Smooth muscle cell (in vitro differentiated cells): ENCODE data around the gene PFN2. TPM values are rescaled to one million over a fixed set of nuclear protein-coding genes. Genes with fewer than 3 reads are reported as not detected.
"Not testable (repeated sequence)": the region's sequence is repeated elsewhere in the genome, so short reads cannot be mapped to it uniquely, and the experiment has no call there.

Experiments
- DNase-seq: peaks from one replicate; lab custom pipeline; 2025; ENCODE audit not compliant: unreplicated experiment; lab: John Stamatoyannopoulos, UW
- H2AFZ ChIP-seq: fragments of 200-600 bp; sonication (generic); 2 replicates; pipeline ENCODE4 v1.6.0; 2016; ENCODE audit warnings: antibody characterized with exemption, low read depth, mild to moderate bottlenecking
- H3F3A ChIP-seq: fragments of 200-600 bp; sonication (generic); 2 replicates; pipeline ENCODE4 v1.6.0; 2017; ENCODE audit warnings: antibody characterized with exemption, low read depth
- H3K27ac ChIP-seq: fragments of 200-600 bp; sonication (generic); 2 replicates; pipeline ENCODE4 v1.5.1; 2016; ENCODE audit warnings: low read depth, mild to moderate bottlenecking
- H3K27me3 ChIP-seq: fragments of 200-600 bp; sonication (generic); 2 replicates; pipeline ENCODE4 v1.6.1; 2016; ENCODE audit warnings: low read depth, mild to moderate bottlenecking
- H3K36me3 ChIP-seq: fragments of 200-600 bp; sonication (generic); 2 replicates; pipeline ENCODE4 v1.5.1; 2016; ENCODE audit warnings: low read depth
- H3K4me1 ChIP-seq: fragments of 200-600 bp; sonication (generic); 2 replicates; pipeline ENCODE4 v1.5.1; 2016; ENCODE audit warnings: low read depth
- H3K4me2 ChIP-seq: fragments of 200-600 bp; sonication (generic); 2 replicates; pipeline ENCODE4 v1.6.0; 2016; ENCODE audit warnings: mild to moderate bottlenecking
- H3K4me3 ChIP-seq: fragments of 200-600 bp; sonication (generic); 2 replicates; pipeline ENCODE4 v1.5.1; 2016; ENCODE audit warnings: mild to moderate bottlenecking
- H3K79me2 ChIP-seq: fragments of 200-600 bp; sonication (generic); 2 replicates; pipeline ENCODE4 v1.6.0; 2016; ENCODE audit warnings: low read depth, mild to moderate bottlenecking
- H3K9ac ChIP-seq: fragments of 200-600 bp; sonication (generic); 2 replicates; pipeline ENCODE4 v1.6.0; 2016; ENCODE audit warnings: low read depth
- H3K9me3 ChIP-seq: fragments of 200-600 bp; sonication (generic); replicated peaks from 2 replicates; pipeline ENCODE4 v1.5.1; 2016; ENCODE audit warnings: low read depth
- H4K20me1 ChIP-seq: fragments of 200-600 bp; sonication (generic); 2 replicates; pipeline ENCODE4 v1.6.0; 2016; ENCODE audit warnings: low read depth
- WGBS: methylation state at CpG from one replicate; pipeline ENCODE4 v1.1.7; 2016; ENCODE audit warnings: low lambda C conversion rate; 5-methylcytosine and 5-hydroxymethylcytosine counted together
- polyA plus RNA-seq: library from polyadenylated mRNA; unstranded; fragments of >200 nt; fragmentation: Nextera tagmentation; extraction: Ambion mirVana; gene quantifications from 2 replicates; pipeline ENCODE4 v1.2.1, GENCODE V29; 2016
- total RNA-seq: library from RNA; depleted of rRNA; stranded (reverse); fragments of >200 nt; gene quantifications from 2 replicates; pipeline ENCODE4 v1.2.3, GENCODE V29; 2014
- TF ChIP-seq, protein P1 (sequence below): fragments of 200-600 bp; sonication (generic); IDR thresholded peaks from 2 replicates; pipeline ENCODE4 v1.5.1; 2017; ENCODE audit warnings: borderline replicate concordance, mild to moderate bottlenecking, antibody characterized with exemption; ENCODE audit not compliant: insufficient read depth, poor library complexity, severe bottlenecking

The PFN2 gene
- total and polyA plus RNA-seq, 2 experiments from 2014 or later = 209 to 265 TPM

DNA sequence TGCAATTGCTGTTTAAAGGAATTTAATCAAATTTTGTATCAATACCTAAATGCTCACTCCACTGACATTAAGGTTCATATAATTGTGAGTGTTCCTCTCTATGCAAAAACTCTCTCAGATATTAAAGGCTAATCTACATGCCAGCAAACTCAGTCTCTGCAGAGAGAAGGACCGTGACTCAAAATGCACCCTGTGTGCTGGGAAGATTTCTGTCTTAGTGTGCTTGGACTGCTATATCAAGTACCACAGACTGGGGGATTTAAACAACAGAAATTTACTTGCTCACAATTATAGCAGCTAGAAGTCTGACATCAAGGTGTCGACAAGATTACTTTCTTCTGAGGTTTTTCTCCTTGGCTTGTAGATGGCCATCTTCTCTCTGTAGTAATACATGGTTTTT, 18.6 kb upstream of the PFN2 start:
- Histone ChIP-seq H4K20me1 (no peaks in the 10 kb centered on the region), H3K36me3 (no peaks in the 10 kb centered on the region), H3K4me2 (no peak overlapping the region), H3K4me3 (no peak overlapping the region), H3K9me3 (no peaks in the 10 kb centered on the region), H3K27me3 (no peaks in the 10 kb centered on the region), H2AFZ (no peak overlapping the region), H3K27ac (no peak overlapping the region), H3F3A (no peaks in the 10 kb centered on the region), H3K9ac (no peak overlapping the region), H3K4me1 (no peaks in the 10 kb centered on the region), H3K79me2 (no peaks in the 10 kb centered on the region)
- 88% methylated on average over 2 of the region's 2 CpGs for WGBS
- TF ChIP-seq, protein P1, sequence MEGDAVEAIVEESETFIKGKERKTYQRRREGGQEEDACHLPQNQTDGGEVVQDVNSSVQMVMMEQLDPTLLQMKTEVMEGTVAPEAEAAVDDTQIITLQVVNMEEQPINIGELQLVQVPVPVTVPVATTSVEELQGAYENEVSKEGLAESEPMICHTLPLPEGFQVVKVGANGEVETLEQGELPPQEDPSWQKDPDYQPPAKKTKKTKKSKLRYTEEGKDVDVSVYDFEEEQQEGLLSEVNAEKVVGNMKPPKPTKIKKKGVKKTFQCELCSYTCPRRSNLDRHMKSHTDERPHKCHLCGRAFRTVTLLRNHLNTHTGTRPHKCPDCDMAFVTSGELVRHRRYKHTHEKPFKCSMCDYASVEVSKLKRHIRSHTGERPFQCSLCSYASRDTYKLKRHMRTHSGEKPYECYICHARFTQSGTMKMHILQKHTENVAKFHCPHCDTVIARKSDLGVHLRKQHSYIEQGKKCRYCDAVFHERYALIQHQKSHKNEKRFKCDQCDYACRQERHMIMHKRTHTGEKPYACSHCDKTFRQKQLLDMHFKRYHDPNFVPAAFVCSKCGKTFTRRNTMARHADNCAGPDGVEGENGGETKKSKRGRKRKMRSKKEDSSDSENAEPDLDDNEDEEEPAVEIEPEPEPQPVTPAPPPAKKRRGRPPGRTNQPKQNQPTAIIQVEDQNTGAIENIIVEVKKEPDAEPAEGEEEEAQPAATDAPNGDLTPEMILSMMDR = no peak
- no peak for DNase-seq

DNA sequence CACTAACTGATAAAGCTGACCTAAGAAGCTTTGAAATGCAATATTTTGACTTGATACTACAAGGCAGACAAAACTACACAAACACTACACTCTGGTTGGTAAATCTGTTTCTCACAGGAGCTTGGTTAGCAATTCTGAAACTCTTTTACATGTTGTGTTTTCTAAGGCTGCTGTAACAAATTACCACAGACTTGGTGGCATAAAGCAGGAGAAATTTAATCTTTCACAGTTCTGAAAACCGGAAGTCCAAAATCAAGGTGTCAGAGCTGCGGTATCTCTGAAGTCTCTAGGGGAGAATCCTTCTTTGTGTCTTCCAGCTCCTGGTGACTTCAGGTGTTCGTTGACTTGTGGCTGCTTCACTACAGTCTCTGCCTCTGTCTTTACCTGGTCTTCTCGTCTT, 12.9 kb upstream of the PFN2 start:
- Histone ChIP-seq H3K27ac (no peak overlapping the region), H3K4me1 (no peaks in the 10 kb centered on the region), H3K36me3 (no peaks in the 10 kb centered on the region), H3K79me2 (no peaks in the 10 kb centered on the region), H2AFZ (no peak overlapping the region), H3F3A (no peaks in the 10 kb centered on the region), H3K4me2 (no peak overlapping the region), H4K20me1 (no peaks in the 10 kb centered on the region), H3K9me3 (no peaks in the 10 kb centered on the region), H3K4me3 (no peak overlapping the region), H3K9ac (no peak overlapping the region), H3K27me3 (no peaks in the 10 kb centered on the region)
- WGBS = 97% methylated on average over 4 of the region's 4 CpGs
- TF ChIP-seq, protein P1 = no peak
- DNase-seq = no peak

DNA sequence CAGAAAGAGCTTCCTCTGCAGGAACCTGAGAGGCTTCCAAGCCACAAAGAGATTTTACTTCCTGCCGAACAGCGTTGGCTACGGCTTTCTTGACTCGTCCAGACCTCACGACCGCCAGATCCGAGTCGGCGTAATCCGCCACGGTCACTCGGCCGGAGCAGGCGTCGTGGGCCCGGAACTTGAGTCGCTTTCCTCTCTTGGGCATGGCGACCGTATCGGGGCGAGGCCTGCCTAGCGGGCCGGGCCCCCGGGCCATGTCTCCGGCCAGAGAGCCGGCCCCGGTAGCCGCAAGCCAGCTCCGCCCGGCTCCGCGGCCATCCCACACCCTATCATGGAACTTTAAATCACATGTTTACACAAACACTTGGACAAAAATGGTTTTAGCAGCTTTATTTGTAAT, 12.4 kb upstream of the PFN2 start:
- not testable (repeated sequence) for H3K27me3 ChIP-seq, H3K4me1 ChIP-seq, H2AFZ ChIP-seq, H3K4me3 ChIP-seq, H3K9me3 ChIP-seq, H4K20me1 ChIP-seq, H3K27ac ChIP-seq, H3K4me2 ChIP-seq, H3K36me3 ChIP-seq, H3F3A ChIP-seq, H3K79me2 ChIP-seq, H3K9ac ChIP-seq, DNase-seq
- 95% methylated on average over 32 of the region's 32 CpGs for WGBS

DNA sequence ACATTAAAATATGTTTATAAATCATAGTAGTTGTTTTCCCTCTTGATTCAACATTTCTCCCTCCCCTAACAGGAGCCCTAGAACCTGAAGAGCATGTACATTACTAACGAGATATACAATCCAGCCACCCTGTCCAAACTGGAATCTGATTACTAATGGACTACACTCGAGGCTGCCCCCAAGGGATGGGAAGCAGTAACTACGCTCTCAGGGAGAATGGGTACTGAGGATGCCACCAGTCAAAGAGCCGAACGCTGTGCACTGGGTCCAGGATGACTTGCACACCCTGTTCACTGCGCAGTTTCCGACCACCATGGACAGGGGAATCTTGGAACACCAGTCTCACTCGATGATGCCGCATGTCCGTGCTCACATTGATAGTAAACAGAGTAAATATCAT, 11.3 kb upstream of the PFN2 start:
- H3K4me3 ChIP-seq, H3K79me2 ChIP-seq, H3K4me2 ChIP-seq, H3F3A ChIP-seq, H3K27me3 ChIP-seq, H3K27ac ChIP-seq, H3K36me3 ChIP-seq, DNase-seq, H3K4me1 ChIP-seq, H2AFZ ChIP-seq, H4K20me1 ChIP-seq, H3K9me3 ChIP-seq, H3K9ac ChIP-seq: not testable (repeated sequence)
- 79% methylated on average over 5 of the region's 10 CpGs for WGBS

DNA sequence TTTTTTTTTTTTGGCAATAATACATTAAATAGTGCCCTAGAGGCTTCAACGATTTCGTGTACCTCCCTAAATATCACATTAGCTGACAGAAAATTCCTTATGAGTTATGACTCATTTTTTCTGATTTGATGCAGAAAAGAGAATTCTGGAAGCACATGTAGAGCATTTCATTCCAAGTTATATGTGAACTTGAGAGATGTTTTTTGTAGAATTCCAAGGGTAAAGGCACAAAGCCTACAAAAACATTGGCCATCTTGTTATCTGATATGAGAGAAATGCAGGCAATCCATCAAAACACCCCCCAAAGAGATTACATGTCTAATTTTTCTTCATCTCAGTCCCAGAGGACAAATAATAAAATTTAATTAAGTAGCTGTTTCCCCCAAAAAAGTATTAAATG, 6.7 kb upstream of the PFN2 start:
- WGBS = 77% methylated on average over 2 of the region's 2 CpGs
- no peaks in the 10 kb centered on the region for H4K20me1 ChIP-seq
- H3K27ac ChIP-seq = no peak overlapping the region
- peaks cover 6% of the 10 kb centered on the region for H3K4me1 ChIP-seq
- H3F3A ChIP-seq = no peaks in the 10 kb centered on the region
- no peak overlapping the region for H3K4me2 ChIP-seq
- H3K9me3 ChIP-seq = no peaks in the 10 kb centered on the region
- no peak overlapping the region for H2AFZ ChIP-seq
- H3K4me3 ChIP-seq = no peak overlapping the region
- TF ChIP-seq, protein P1 = no peak
- DNase-seq = no peak
- no peaks in the 10 kb centered on the region for H3K27me3 ChIP-seq
- H3K36me3 ChIP-seq = no peaks in the 10 kb centered on the region
- H3K79me2 ChIP-seq = peaks cover 3% of the 10 kb centered on the region
- H3K9ac ChIP-seq = no peak overlapping the region
